ENCODE data around the gene SETD3. TPM values are rescaled to one million over a fixed set of nuclear protein-coding genes. Genes with fewer than 3 reads are reported as not detected.

SETD3 gene
- total RNA-seq (10 to 100 TPM; 47.7 to 64.6 (median 52.4) TPM), total RNA-seq (49.9 to 129 (median 78.4) reads per million in 29 experiments)
- total RNA-seq (2013), result 88.4 TPM

GRCh38 chr14:99479906-99480869 lies at the start of gene SETD3:
Gene SETD3, minus strand, starts transcription at chr14:99480859. Its CDS starts 15,054 bp downstream, at chr14:99465805.
- H3K4me3 Mint-ChIP-seq, result peak within 1 kb of the TSS; percentile 90 to 98 (median 96)
- ATAC-seq (replicated peaks in 1 of 4) (no peak), DNase-seq (peak in 25 of 35 experiments; percentile 1 to 54 (median 13))
- H3K27ac ChIP-seq (ENCODE audit: low read length), result peak within 1 kb of the TSS; percentile 87
- H3K27me3 ChIP-seq (replicated peaks in 1 of 2; ENCODE audit: control insufficient read depth in 2 of 2, extremely low read depth in 1 of 2, insufficient read depth in 2 of 2, low read length in 1 of 2), result no peaks in the 10 kb centered on the region
- peaks cover under 1% of the 10 kb centered on the region for H3K36me3 Mint-ChIP-seq
- no peaks in the 10 kb centered on the region for H3K36me3 ChIP-seq (ENCODE audit: control insufficient read depth in 2 of 2, extremely low read depth in 1 of 2, insufficient read depth in 1 of 2, low read length in 1 of 2)
- no peaks in the 10 kb centered on the region for H3K27me3 Mint-ChIP-seq
- POLR2A ChIA-PET, result interaction anchor here (0.5 to 1.3 kb wide), 9 partner anchors 10 to 1343 kb away, joined by 3 to 24 read pairs (median 5); partner anchors contain the start of genes CCDC85C (in 1 of the 2) and CYP46A1 (in 1 of the 2)
- no peaks in the 10 kb centered on the region for H3K9me3 ChIP-seq
- H3K27ac Mint-ChIP-seq, result peak within 1 kb of the TSS; percentile 95 to 98
- no peaks in the 10 kb centered on the region for H3K9me3 Mint-ChIP-seq
- peak within 1 kb of the TSS; percentile 96 to 99 for H3K4me3 ChIP-seq (ENCODE audit: control insufficient read depth in 1 of 2, extremely low read depth in 1 of 2, low read length in 1 of 2)
- H3K4me1 ChIP-seq (ENCODE audit: control insufficient read depth in 1 of 2, extremely low read depth in 1 of 2, insufficient read depth in 2 of 2, low read length in 2 of 2), result peaks cover 20 to 23% of the 10 kb centered on the region in 2 experiments
- WGBS (ENCODE audit: insufficient coverage), result under 1% methylated on average over 117 of the region's 122 CpGs
- CTCF ChIA-PET, result interaction anchor here in 1 of 2 donors (1.1 to 1.3 kb wide), 3 partner anchors 123 to 204 kb away, joined by 3 to 11 read pairs (median 3); partner anchors contain the start of genes CCDC85C and CYP46A1
- H3K4me1 Mint-ChIP-seq, result peaks cover 60 to 67% (median 66%) of the 10 kb centered on the region in 3 donors

- Histone ChIP-seq H3K9me3 (no peaks in the 10 kb centered on the region), H3K27ac (ENCODE audit: low read length) (no peak overlapping the region)
Measured at GRCh38 chr14:99529899-99530298, 49.2 kb upstream of the SETD3 start.

DNA sequence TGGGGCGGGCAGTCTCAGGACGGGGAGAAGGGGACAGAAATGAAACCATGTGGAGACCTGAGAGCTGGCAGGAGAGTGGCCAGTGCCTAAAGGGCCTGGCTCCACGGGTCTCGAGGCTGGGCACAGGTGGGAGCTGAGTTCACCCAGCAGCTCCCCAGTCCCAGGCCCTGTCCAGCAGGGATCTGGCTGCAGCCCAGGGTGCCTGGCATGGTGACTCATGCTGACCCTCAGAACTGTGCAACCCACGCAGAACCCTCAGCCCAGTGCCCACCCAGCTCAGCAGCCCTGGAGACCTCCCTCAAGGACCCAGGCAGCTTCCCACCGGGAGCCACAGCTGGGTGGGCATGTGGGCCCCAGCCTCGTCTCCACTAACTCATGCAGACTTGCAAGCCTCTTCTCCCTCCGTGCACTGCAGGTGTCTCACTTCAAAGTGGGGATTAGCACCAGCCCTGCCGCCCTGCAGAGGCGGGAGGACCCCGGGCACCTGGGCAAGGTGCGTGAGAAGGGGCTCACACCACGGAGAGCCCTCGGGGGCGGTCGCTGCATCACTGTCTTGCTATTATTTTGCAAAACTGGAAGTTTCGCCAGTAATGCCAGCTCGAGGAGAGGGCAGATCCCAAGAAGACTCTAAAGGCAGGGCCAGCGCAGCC lies 46.9 kb upstream of the SETD3 start:
- Histone ChIP-seq H3K36me3 (ENCODE audit: control insufficient read depth in 2 of 2, extremely low read depth in 1 of 2, insufficient read depth in 1 of 2, low read length in 1 of 2) (no peaks in the 10 kb centered on the region), H3K27me3 (replicated peaks in 1 of 2; ENCODE audit: control insufficient read depth in 2 of 2, extremely low read depth in 1 of 2, insufficient read depth in 2 of 2, low read length in 1 of 2) (peaks cover 0 to 2% of the 10 kb centered on the region in 2 experiments), H3K4me1 (ENCODE audit: control insufficient read depth in 1 of 2, extremely low read depth in 1 of 2, insufficient read depth in 2 of 2, low read length in 2 of 2) (peaks cover 9 to 20% of the 10 kb centered on the region in 2 experiments), H3K4me3 (ENCODE audit: control insufficient read depth in 1 of 2, extremely low read depth in 1 of 2, low read length in 1 of 2) (no peak overlapping the region), H3K9me3 (no peaks in the 10 kb centered on the region), H3K27ac (ENCODE audit: low read length) (no peak overlapping the region)
- no peak overlapping the region for H3K4me3 Mint-ChIP-seq
- ATAC-seq (replicated peaks in 1 of 4) (no peak), DNase-seq (no peak)
- no peak overlapping the region for H3K27ac Mint-ChIP-seq
- CTCF ChIA-PET, result no interaction called here
- POLR2A ChIA-PET, result no interaction called here
- WGBS (ENCODE audit: insufficient coverage), result 86% methylated on average over 16 of the region's 19 CpGs
- H3K27me3 Mint-ChIP-seq, result no peaks in the 10 kb centered on the region
- H3K36me3 Mint-ChIP-seq, result no peaks in the 10 kb centered on the region
- H3K4me1 Mint-ChIP-seq, result peaks cover 14 to 23% (median 17%) of the 10 kb centered on the region in 3 donors
- no peaks in the 10 kb centered on the region for H3K9me3 Mint-ChIP-seq

More at GRCh38 chr14:99529899-99530298, 49.2 kb upstream of the SETD3 start:
- no peaks in the 10 kb centered on the region for H3K9me3 Mint-ChIP-seq
- no peak for DNase-seq
- H3K27me3 Mint-ChIP-seq, result no peaks in the 10 kb centered on the region
- H3K27ac Mint-ChIP-seq, result no peak overlapping the region
- ATAC-seq (replicated peaks in 1 of 4), result no peak
- Histone ChIP-seq H3K27me3 (replicated peaks in 1 of 2; ENCODE audit: control insufficient read depth in 2 of 2, extremely low read depth in 1 of 2, insufficient read depth in 2 of 2, low read length in 1 of 2) (peaks cover 0 to 2% of the 10 kb centered on the region in 2 experiments), H3K36me3 (ENCODE audit: control insufficient read depth in 2 of 2, extremely low read depth in 1 of 2, insufficient read depth in 1 of 2, low read length in 1 of 2) (no peaks in the 10 kb centered on the region), H3K4me3 (ENCODE audit: control insufficient read depth in 1 of 2, extremely low read depth in 1 of 2, low read length in 1 of 2) (no peak overlapping the region), H3K4me1 (ENCODE audit: control insufficient read depth in 1 of 2, extremely low read depth in 1 of 2, insufficient read depth in 2 of 2, low read length in 2 of 2) (peaks cover 4 to 16% of the 10 kb centered on the region in 2 experiments)
- POLR2A ChIA-PET, result no interaction called here
- H3K36me3 Mint-ChIP-seq, result no peaks in the 10 kb centered on the region
- CTCF ChIA-PET, result no interaction called here
- WGBS (ENCODE audit: insufficient coverage), result 80% methylated on average over 1 of the region's 4 CpGs
- H3K4me1 Mint-ChIP-seq, result peaks cover 8 to 15% (median 8%) of the 10 kb centered on the region in 3 donors
- H3K4me3 Mint-ChIP-seq, result no peak overlapping the region

- WGBS (ENCODE audit: insufficient coverage), result 85% methylated on average over 12 of the region's 12 CpGs
- POLR2A ChIA-PET, result no interaction called here
- H3K4me1 ChIP-seq (ENCODE audit: control insufficient read depth in 1 of 2, extremely low read depth in 1 of 2, insufficient read depth in 2 of 2, low read length in 2 of 2), result peaks cover 9 to 20% of the 10 kb centered on the region in 2 experiments
- CTCF ChIA-PET, result no interaction called here
- H3K36me3 ChIP-seq (ENCODE audit: control insufficient read depth in 2 of 2, extremely low read depth in 1 of 2, insufficient read depth in 1 of 2, low read length in 1 of 2), result no peaks in the 10 kb centered on the region
- Mint-ChIP-seq H3K36me3 (no peaks in the 10 kb centered on the region), H3K27me3 (no peaks in the 10 kb centered on the region), H3K4me1 (peaks cover 14 to 23% (median 17%) of the 10 kb centered on the region in 3 donors), H3K9me3 (no peaks in the 10 kb centered on the region), H3K4me3 (no peak overlapping the region), H3K27ac (no peak overlapping the region)
- DNase-seq (no peak), ATAC-seq (replicated peaks in 1 of 4) (no peak)
- peaks cover 0 to 2% of the 10 kb centered on the region in 2 experiments for H3K27me3 ChIP-seq (replicated peaks in 1 of 2; ENCODE audit: control insufficient read depth in 2 of 2, extremely low read depth in 1 of 2, insufficient read depth in 2 of 2, low read length in 1 of 2)
- no peak overlapping the region for H3K4me3 ChIP-seq (ENCODE audit: control insufficient read depth in 1 of 2, extremely low read depth in 1 of 2, low read length in 1 of 2)
- H3K9me3 ChIP-seq, result no peaks in the 10 kb centered on the region
- no peak overlapping the region for H3K27ac ChIP-seq (ENCODE audit: low read length)
Measured at GRCh38 chr14:99527026-99527425, 46.4 kb upstream of the SETD3 start.

- peak overlapping the region in 1 of 3 donors; percentile 78 for H3K4me3 Mint-ChIP-seq
- peaks cover 0 to 2% of the 10 kb centered on the region in 2 experiments for H3K27me3 ChIP-seq (replicated peaks in 1 of 2; ENCODE audit: control insufficient read depth in 2 of 2, extremely low read depth in 1 of 2, insufficient read depth in 2 of 2, low read length in 1 of 2)
- H3K27me3 Mint-ChIP-seq, result no peaks in the 10 kb centered on the region
- POLR2A ChIA-PET, result no interaction called here
- H3K4me1 Mint-ChIP-seq, result peaks cover 14 to 23% (median 17%) of the 10 kb centered on the region in 3 donors
- H3K4me1 ChIP-seq (ENCODE audit: control insufficient read depth in 1 of 2, extremely low read depth in 1 of 2, insufficient read depth in 2 of 2, low read length in 2 of 2), result peaks cover 9 to 20% of the 10 kb centered on the region in 2 experiments
- H3K36me3 ChIP-seq (ENCODE audit: control insufficient read depth in 2 of 2, extremely low read depth in 1 of 2, insufficient read depth in 1 of 2, low read length in 1 of 2), result no peaks in the 10 kb centered on the region
- no peak for DNase-seq
- H3K9me3 ChIP-seq, result no peaks in the 10 kb centered on the region
- 74% methylated on average over 11 of the region's 12 CpGs for WGBS (ENCODE audit: insufficient coverage)
- CTCF ChIA-PET, result no interaction called here
- no peaks in the 10 kb centered on the region for H3K36me3 Mint-ChIP-seq
- no peak overlapping the region for H3K4me3 ChIP-seq (ENCODE audit: control insufficient read depth in 1 of 2, extremely low read depth in 1 of 2, low read length in 1 of 2)
- H3K27ac Mint-ChIP-seq, result peak overlapping the region; percentile 57 to 88
- H3K27ac ChIP-seq (ENCODE audit: low read length), result peak overlapping the region; percentile 57
- H3K9me3 Mint-ChIP-seq, result no peaks in the 10 kb centered on the region
- ATAC-seq (replicated peaks in 1 of 4), result peak; percentile 12 to 53 (median 28)
Measured at GRCh38 chr14:99525699-99526080, 45.0 kb upstream of the SETD3 start.
